GM12878 (cell line): Measurements from ENCODE around the gene BBS10.

ENCODE experiments used
- CEBPZ ChIP-seq: fragments of 150-350 bp; IDR thresholded peaks from 2 replicates; pipeline ENCODE4 v1.6.1; 2016; ENCODE audit warnings: low read depth, low read length
- CHD2 ChIP-seq: IDR thresholded peaks from 2 replicates; pipeline ENCODE4 v1.6.1; 2011; ENCODE audit warnings: low read depth, low read length, improper control_type of control experiment, borderline replicate concordance
- CTCF ChIP-seq, 3 experiments: IDR thresholded peaks in 2 of 3; conservative IDR thresholded peaks in 1 of 3; 2 replicates each; pipeline ENCODE4 v1.5.1; 2011; ENCODE audit warnings: low read depth in 3 of 3, low read length in 3 of 3, mild to moderate bottlenecking in 3 of 3, control low read depth in 2 of 3, moderate library complexity in 2 of 3, inconsistent platforms in 1 of 3, mixed read lengths in 1 of 3; ENCODE audit not compliant: control insufficient read depth in 2 of 3, insufficient read depth in 1 of 3; ENCODE audit errors: extremely low read depth in 1 of 3
- MAX ChIP-seq: IDR thresholded peaks from 2 replicates; pipeline ENCODE4 v1.6.1; 2012; ENCODE audit warnings: low read depth, low read length, improper control_type of control experiment
- USF2 ChIP-seq: IDR thresholded peaks from 2 replicates; pipeline ENCODE4 v1.6.1; 2011; ENCODE audit warnings: low read depth, low read length, improper control_type of control experiment, borderline replicate concordance
- ZNF24 ChIP-seq: fragments of 450-650 bp; IDR thresholded peaks from 2 replicates; pipeline ENCODE4 v1.6.1; 2017; ENCODE audit warnings: antibody characterized with exemption, mild to moderate bottlenecking
- ZSCAN29 ChIP-seq: fragments of 450-650 bp; IDR thresholded peaks from 2 replicates; pipeline ENCODE4 v1.6.1; 2017; ENCODE audit warnings: mild to moderate bottlenecking, moderate library complexity

GRCh38 chr12:76368230-76368629 lies 20.0 kb upstream of the BBS10 start:
- TF ChIP-seq USF2 (no peak), ZNF24 (no peak), CHD2 (no peak), MAX (no peak), CTCF (IDR thresholded peaks at IDR 0.05 in 2 of 3, conservative IDR thresholded peaks at IDR 0.05 in 1 of 3; ENCODE audit: control insufficient read depth in 2 of 3, extremely low read depth in 1 of 3, insufficient read depth in 1 of 3, low read depth in 3 of 3, low read length in 3 of 3) (no peak), ZSCAN29 (no peak), CEBPZ (no peak)
